Liver (tissue), 9 donors: ENCODE measurements around the gene SATB1. TPM values are rescaled to one million over a fixed set of nuclear protein-coding genes. Genes with fewer than 3 reads are reported as not detected.

ENCODE experiments used
- DNase-seq: peaks from one replicate; pipeline ENCODE4 v3.0.0-alpha.2; 2017; ENCODE audit warnings: low spot score
- H3K27ac ChIP-seq, 2 donors: one replicate each; pipeline ENCODE4 v1.7.0; 2013; ENCODE audit warnings: inconsistent platforms in 2 of 2, low read length in 2 of 2, control low read depth in 1 of 2, low read depth in 1 of 2, mild to moderate bottlenecking in 1 of 2
- H3K27me3 ChIP-seq, 4 donors: one replicate each; pipeline versions ENCODE4 v1.6.1 to v1.7.0; 2013; ENCODE audit warnings: low read length in 3 of 4, inconsistent platforms in 1 of 4, mild to moderate bottlenecking in 1 of 4, moderate library complexity in 1 of 4; ENCODE audit not compliant: control insufficient read depth in 4 of 4, insufficient read depth in 4 of 4
- H3K36me3 ChIP-seq, 4 donors: one replicate each; pipeline versions ENCODE4 v1.6.1 to v1.7.0; 2013; ENCODE audit warnings: low read length in 3 of 4, mild to moderate bottlenecking in 3 of 4, low read depth in 1 of 4, moderate library complexity in 1 of 4; ENCODE audit not compliant: control insufficient read depth in 4 of 4, insufficient read depth in 3 of 4
- H3K4me1 ChIP-seq, 4 donors: one replicate each; pipeline versions ENCODE4 v1.6.1 to v1.7.0; 2013; ENCODE audit warnings: low read length in 3 of 4, mild to moderate bottlenecking in 3 of 4, moderate library complexity in 1 of 4; ENCODE audit not compliant: control insufficient read depth in 4 of 4, insufficient read depth in 4 of 4
- H3K4me3 ChIP-seq, 3 donors: one replicate each; pipeline versions ENCODE4 v1.6.1 to v1.7.0; 2013; ENCODE audit warnings: low read length in 3 of 3, control low read depth in 1 of 3, low read depth in 1 of 3, mild to moderate bottlenecking in 1 of 3
- H3K9ac ChIP-seq, 2 donors: one replicate each; pipeline ENCODE4 v1.7.0; 2013; ENCODE audit warnings: low read length in 2 of 2, mild to moderate bottlenecking in 2 of 2, moderate library complexity in 2 of 2, control low read depth in 1 of 2, low read depth in 1 of 2
- H3K9me3 ChIP-seq, 4 donors: one replicate each; pipeline versions ENCODE4 v1.6.1 to v1.7.0; 2013; ENCODE audit warnings: low read length in 3 of 4; ENCODE audit not compliant: control insufficient read depth in 4 of 4
- ATF3 ChIP-seq: IDR thresholded peaks from 2 replicates; pipeline ENCODE4 v1.6.1; 2016; ENCODE audit warnings: antibody characterized with exemption
- CTCF ChIP-seq: fragments of 150-350 bp; IDR thresholded peaks from 2 replicates; pipeline ENCODE4 v1.5.1; 2017; ENCODE audit warnings: improper control_type of control experiment, low read depth, low read length; ENCODE audit not compliant: missing input control
- FOXA1 ChIP-seq: IDR thresholded peaks from 2 replicates; pipeline ENCODE4 v1.6.1; 2016; ENCODE audit warnings: antibody characterized with exemption
- GABPA ChIP-seq, 2 donors: IDR thresholded peaks in 1 of 2; conservative IDR thresholded peaks in 1 of 2; 2 replicates each; pipeline ENCODE4 v1.6.1; 2016; ENCODE audit warnings: antibody characterized with exemption in 2 of 2, mild to moderate bottlenecking in 1 of 2, moderate library complexity in 1 of 2
- HNF4A ChIP-seq, 2 donors: conservative IDR thresholded peaks; 2 replicates each; pipeline ENCODE4 v1.6.1; 2016; ENCODE audit warnings: antibody characterized with exemption in 2 of 2, mild to moderate bottlenecking in 2 of 2
- HNF4G ChIP-seq: IDR thresholded peaks from 2 replicates; pipeline ENCODE4 v1.6.1; 2016; ENCODE audit warnings: antibody characterized with exemption
- JUND ChIP-seq, 2 donors: IDR thresholded peaks; 2 replicates each; pipeline ENCODE4 v1.6.1; 2016; ENCODE audit warnings: antibody characterized with exemption in 2 of 2
- MAX ChIP-seq: IDR thresholded peaks from 2 replicates; pipeline ENCODE4 v1.6.1; 2016; ENCODE audit warnings: antibody characterized with exemption
- RAD21 ChIP-seq, 2 donors: IDR thresholded peaks; 2 replicates each; pipeline ENCODE4 v1.6.1; 2016; ENCODE audit warnings: antibody characterized with exemption in 2 of 2, mild to moderate bottlenecking in 2 of 2
- REST ChIP-seq: IDR thresholded peaks from 2 replicates; pipeline ENCODE4 v1.6.1; 2016; ENCODE audit warnings: antibody characterized with exemption, mild to moderate bottlenecking
- RXRA ChIP-seq, 2 donors: IDR thresholded peaks; 2 replicates each; pipeline ENCODE4 v1.6.1; 2017 to 2018; ENCODE audit warnings: antibody characterized with exemption in 2 of 2, mild to moderate bottlenecking in 1 of 2
- TAF1 ChIP-seq: conservative IDR thresholded peaks from 2 replicates; pipeline ENCODE4 v1.6.1; 2016; ENCODE audit warnings: antibody characterized with exemption, mild to moderate bottlenecking
- YY1 ChIP-seq: IDR thresholded peaks from 2 replicates; pipeline ENCODE4 v1.6.1; 2016; ENCODE audit warnings: antibody characterized with exemption, mild to moderate bottlenecking
- ZBTB33 ChIP-seq: IDR thresholded peaks from 2 replicates; pipeline ENCODE4 v1.6.1; 2016; ENCODE audit warnings: antibody characterized with exemption
- WGBS: extraction: QIAGEN DNeasy Blood & Tissue Kit; methylation state at CpG from one replicate; pipeline ENCODE4 v1.1.7; 2013; 5-methylcytosine and 5-hydroxymethylcytosine counted together
- polyA plus RNA-seq, 2 donors: library from polyadenylated mRNA; stranded (reverse) in 1 of 2; unstranded in 1 of 2; fragments of 200-250 nt in 1 of 2; fragments of >200 nt in 1 of 2; fragmentation: Nextera tagmentation in 1 of 2; extraction: Ambion mirVana in 1 of 2; gene quantifications; one replicate each; pipeline versions ENCODE4 v1.2.1 to v1.2.3, GENCODE V29; 2013 to 2015
- total RNA-seq, 2 donors: library from RNA; depleted of rRNA; stranded (reverse); fragments of >200 nt; gene quantifications; one replicate each; pipeline ENCODE4 v1.2.3, GENCODE V29; 2014
- donor health status: healthy.
- donor health status: healthy.
- donor health status: healthy.
- donor health status: healthy.
- donor health status: healthy.

Gene SATB1
- total and polyA plus RNA-seq, 4 donors = 4.3 to 23.7 (median 10.5) TPM

GRCh38 chr3:18396428-18396827, 28.7 kb downstream of the SATB1 start (continued):
- TF ChIP-seq ZBTB33 (no peak), ATF3 (no peak), HNF4G (no peak), RXRA (IDR thresholded peaks at IDR 0.05) (no peak), YY1 (no peak), TAF1 (no peak), GABPA (IDR thresholded peaks at IDR 0.05 in 1 of 2, conservative IDR thresholded peaks at IDR 0.05 in 1 of 2) (no peak), FOXA1 (no peak)

GRCh38 chr3:18394384-18394995, 30.6 kb downstream of the SATB1 start:
- H3K9ac ChIP-seq = no peak overlapping the region
- no peak for DNase-seq
- H3K4me3 ChIP-seq = no peak overlapping the region
- no peaks in the 10 kb centered on the region for H3K27me3 ChIP-seq
- WGBS = 98% methylated on average over 12 of the region's 12 CpGs
- H3K27ac ChIP-seq = no peak overlapping the region
- H3K36me3 ChIP-seq = peaks cover 1 to 18% (median 7%) of the 10 kb centered on the region in 4 donors
- TF ChIP-seq FOXA1 = no peak
- H3K4me1 ChIP-seq = no peaks in the 10 kb centered on the region
- H3K9me3 ChIP-seq = no peaks in the 10 kb centered on the region

GRCh38 chr3:18393906-18394305, 31.2 kb downstream of the SATB1 start:
- DNase-seq = no peak
- Histone ChIP-seq H3K36me3 (peaks cover 1 to 18% (median 7%) of the 10 kb centered on the region in 4 donors), H3K9me3 (no peaks in the 10 kb centered on the region), H3K4me3 (no peak overlapping the region), H3K9ac (no peak overlapping the region), H3K4me1 (no peaks in the 10 kb centered on the region), H3K27me3 (no peaks in the 10 kb centered on the region), H3K27ac (no peak overlapping the region)
- TF ChIP-seq RXRA (IDR thresholded peaks at IDR 0.05) (no peak), ZBTB33 (no peak), MAX (no peak), TAF1 (no peak), HNF4A (conservative IDR thresholded peaks at IDR 0.05) (no peak), ATF3 (no peak), REST (no peak), RAD21 (IDR thresholded peaks at IDR 0.05) (no peak), FOXA1 (no peak), CTCF (no peak), HNF4G (no peak), JUND (IDR thresholded peaks at IDR 0.05) (no peak)
- 89% methylated on average over 2 of the region's 2 CpGs for WGBS
